Mucosa of stomach (tissue), 1 donor: ENCODE measurements around the gene DMWD.

Experiments used
- H3K27me3 ChIP-seq: one replicate; pipeline ENCODE4 v1.7.0; 2013; ENCODE audit warnings: mild to moderate bottlenecking, low read length; ENCODE audit not compliant: control insufficient read depth, insufficient read depth
- H3K36me3 ChIP-seq: one replicate; pipeline ENCODE4 v1.7.0; 2013; ENCODE audit warnings: low read length; ENCODE audit not compliant: control insufficient read depth, insufficient read depth
- H3K4me1 ChIP-seq: one replicate; pipeline ENCODE4 v1.7.0; 2013; ENCODE audit warnings: mild to moderate bottlenecking, low read length; ENCODE audit not compliant: control insufficient read depth, insufficient read depth
- H3K4me3 ChIP-seq: one replicate; pipeline ENCODE4 v1.7.0; 2013; ENCODE audit warnings: low read length
- H3K9ac ChIP-seq: one replicate; pipeline ENCODE4 v1.7.0; 2013; ENCODE audit warnings: mild to moderate bottlenecking, low read length, moderate library complexity
- H3K9me3 ChIP-seq: one replicate; pipeline ENCODE4 v1.7.0; 2013; ENCODE audit warnings: mild to moderate bottlenecking, low read length, moderate library complexity; ENCODE audit not compliant: control insufficient read depth
- donor health status: Pancreatic carcinoma.

Gene DMWD

DNA sequence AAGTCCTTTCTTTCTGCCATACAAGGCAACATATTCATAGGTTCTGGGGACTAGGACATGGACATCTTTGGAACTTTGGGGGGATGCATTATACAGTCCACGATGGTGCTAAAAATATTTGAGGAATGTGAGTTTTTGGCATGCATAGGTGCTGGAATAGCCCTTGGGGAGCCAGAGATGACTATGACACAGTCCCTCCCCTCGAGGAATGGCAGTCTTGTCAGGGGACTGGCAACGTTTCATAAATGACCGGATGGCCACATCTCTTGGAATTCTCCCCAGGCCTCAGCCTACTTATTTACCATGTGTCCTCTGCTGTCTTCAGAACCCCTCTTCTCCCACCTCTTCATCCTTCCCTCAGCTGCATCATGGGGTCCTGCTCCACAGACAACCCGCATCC is 45.8 kb downstream of the DMWD start:
- Histone ChIP-seq H3K4me1 (no peaks in the 10 kb centered on the region), H3K36me3 (no peaks in the 10 kb centered on the region), H3K27me3 (peaks cover 3% of the 10 kb centered on the region)

GRCh38 chr19:45745606-45746005 is 47.0 kb downstream of the DMWD start:
- H3K27me3 ChIP-seq = peaks cover 3% of the 10 kb centered on the region
- H3K9ac ChIP-seq = no peak overlapping the region
- H3K9me3 ChIP-seq = no peaks in the 10 kb centered on the region
- no peaks in the 10 kb centered on the region for H3K4me1 ChIP-seq
- H3K4me3 ChIP-seq = no peak overlapping the region
- H3K36me3 ChIP-seq = no peaks in the 10 kb centered on the region

More for the DNA sequence above, 45.8 kb downstream of the DMWD start:
- no peak overlapping the region for H3K9ac ChIP-seq
- H3K9me3 ChIP-seq = no peaks in the 10 kb centered on the region
- no peak overlapping the region for H3K4me3 ChIP-seq

GRCh38 chr19:45742969-45743368 is 49.7 kb downstream of the DMWD start:
- no peak overlapping the region for H3K9ac ChIP-seq
- no peaks in the 10 kb centered on the region for H3K9me3 ChIP-seq
- no peaks in the 10 kb centered on the region for H3K4me1 ChIP-seq
- peaks cover 3% of the 10 kb centered on the region for H3K27me3 ChIP-seq
- no peak overlapping the region for H3K4me3 ChIP-seq
- H3K36me3 ChIP-seq = no peaks in the 10 kb centered on the region

DNA sequence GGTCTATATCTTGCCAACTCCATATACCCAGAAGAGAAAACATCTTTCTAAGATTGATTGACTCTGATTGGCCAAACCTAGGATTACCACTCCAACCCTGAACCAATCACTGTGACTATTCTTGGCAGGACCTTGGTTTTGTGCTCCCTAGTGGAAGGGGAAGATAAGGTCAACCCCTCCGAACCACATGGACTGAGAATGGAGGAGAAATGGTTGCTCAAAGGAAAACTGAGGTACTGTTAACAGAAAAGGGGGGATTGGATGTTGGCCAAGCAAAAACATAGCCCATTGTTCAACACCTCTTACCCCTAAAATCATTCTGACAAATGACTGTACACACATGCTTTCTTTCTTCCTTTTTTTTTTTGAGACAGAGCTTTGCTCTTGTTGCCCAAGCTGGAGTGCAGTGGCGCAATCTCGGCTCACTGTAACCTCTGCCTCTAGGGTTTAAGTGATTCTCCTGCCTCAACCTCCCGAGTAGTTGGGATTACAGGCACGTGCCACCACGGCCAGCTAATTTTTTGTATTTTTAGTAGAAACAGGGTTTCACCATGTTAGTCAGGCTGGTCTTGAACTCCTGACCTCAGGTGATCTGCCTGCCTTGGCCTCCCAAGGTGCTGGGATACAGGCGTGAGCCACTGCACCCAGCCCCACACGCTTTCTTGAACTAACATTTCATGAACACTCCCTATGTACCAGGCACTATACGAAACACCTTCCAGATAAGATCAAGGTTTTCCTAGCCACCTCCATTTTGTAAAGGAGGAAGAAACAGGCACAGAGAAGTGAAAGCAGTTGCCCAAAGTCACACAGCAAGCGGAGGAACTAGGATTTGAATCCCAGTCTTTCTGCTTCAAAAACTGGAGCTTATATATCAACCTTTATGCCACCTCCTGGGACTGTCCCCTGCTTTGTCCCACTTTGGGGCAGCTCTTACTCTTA is 52.9 kb downstream of the DMWD start:
- H3K4me3 ChIP-seq = no peak overlapping the region
- H3K36me3 ChIP-seq = no peaks in the 10 kb centered on the region
- H3K4me1 ChIP-seq = no peaks in the 10 kb centered on the region
- H3K27me3 ChIP-seq = peaks cover 3% of the 10 kb centered on the region
- H3K9me3 ChIP-seq = no peaks in the 10 kb centered on the region
- no peak overlapping the region for H3K9ac ChIP-seq

- Histone ChIP-seq H3K27me3 (no peaks in the 10 kb centered on the region), H3K4me3 (no peak within 1 kb of the TSS), H3K9ac (no peak within 1 kb of the TSS), H3K4me1 (peaks cover 14% of the 10 kb centered on the region), H3K36me3 (no peaks in the 10 kb centered on the region), H3K9me3 (no peaks in the 10 kb centered on the region)
Measured at GRCh38 chr19:45733160-45733810, 59.4 kb downstream of the DMWD start, which contains the start of gene MEIOSIN. Gene MEIOSIN (plus strand): TSS chr19:45733439. CDS start chr19:45735377, 1,938 bp downstream.
